Measurements from ENCODE around the gene PSMA6.
A peak's percentile ranks its signal among the peaks of the same experiment; 100 is the strongest.

PSMA6 gene

GRCh38 chr14:35365130-35366055 lies 73.2 kb downstream of the PSMA6 start:
- DNase-seq, result peak in 14 of 56 donors; percentile 6 to 66 (median 28)

DNA sequence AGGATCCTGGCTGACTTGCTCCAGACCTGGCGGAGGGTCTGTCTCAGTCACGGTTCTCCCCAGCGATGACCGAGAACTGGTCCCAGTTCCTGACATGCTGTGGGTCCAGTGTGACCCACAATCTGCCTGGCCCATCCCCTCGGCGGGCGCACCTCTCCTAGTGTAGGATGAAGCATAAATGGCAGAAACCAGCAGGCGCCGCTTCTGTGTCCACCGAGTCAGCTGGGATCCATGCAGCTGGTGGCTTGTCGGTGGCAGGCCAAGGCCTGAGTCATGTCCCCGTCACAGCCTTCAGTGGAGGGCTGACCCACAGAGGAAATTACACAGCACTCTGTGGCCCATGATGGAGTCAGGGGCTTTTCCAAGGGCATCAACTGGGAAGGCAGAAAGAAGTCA lies 73.9 kb downstream of the PSMA6 start:
- DNase-seq, result peak in 14 of 56 donors; percentile 7 to 48 (median 30)

DNA sequence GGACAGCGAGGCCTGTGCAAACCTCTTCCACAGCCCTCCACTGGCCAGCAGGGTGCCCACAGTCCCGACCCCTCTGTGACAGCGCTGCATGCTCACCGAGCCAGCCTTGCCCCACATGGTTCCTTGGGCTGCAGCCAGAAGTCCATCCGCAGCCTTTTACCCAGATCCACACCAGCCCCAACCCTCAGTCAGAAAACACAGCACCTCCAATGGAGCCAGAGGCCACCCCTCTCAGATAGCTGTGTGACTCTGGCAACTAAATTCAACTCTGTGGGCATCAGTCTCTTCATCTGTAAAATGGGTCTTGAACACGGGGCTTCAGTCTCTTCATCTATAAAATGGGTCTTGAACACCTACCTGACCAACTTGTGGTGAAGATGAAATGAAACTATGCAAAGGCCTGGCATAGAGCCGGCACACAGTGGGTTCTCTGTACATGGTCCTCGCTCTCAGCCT lies 74.4 kb downstream of the PSMA6 start:
- no peak for DNase-seq

DNA sequence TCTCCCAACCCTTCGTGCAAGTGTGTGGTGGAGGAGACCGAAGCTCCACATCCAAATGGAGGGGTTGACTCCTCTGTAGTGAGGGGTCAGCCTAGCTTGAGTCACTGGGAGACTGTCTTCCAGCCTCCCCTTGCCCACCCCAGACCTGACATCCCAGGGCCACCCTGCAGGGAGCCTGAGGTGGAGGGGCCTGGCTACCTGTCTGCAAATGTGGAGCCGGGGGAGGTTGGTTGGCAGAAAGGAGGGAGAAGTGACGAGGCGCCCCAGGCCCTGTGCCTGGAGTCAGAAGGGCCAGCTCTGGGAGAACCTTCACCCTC lies 74.8 kb downstream of the PSMA6 start:
- no peak for DNase-seq
